Neural progenitor cell (in vitro differentiated cells): ENCODE results near the gene TRAPPC12. TPM values are rescaled to one million over a fixed set of nuclear protein-coding genes. Genes with fewer than 3 reads are reported as not detected.

Experiments
- DNase-seq: peaks from one replicate; pipeline ENCODE4 v3.0.0-alpha.2; 2016; ENCODE audit warnings: low spot score
- H2AFZ ChIP-seq: fragments of 200-600 bp; sonication (generic); replicated peaks from 2 replicates; pipeline ENCODE4 v1.6.1; 2016; ENCODE audit warnings: antibody characterized with exemption
- H3F3A ChIP-seq: fragments of 200-600 bp; sonication (generic); 2 replicates; pipeline ENCODE4 v1.6.1; 2016; ENCODE audit warnings: antibody characterized with exemption, low read depth
- H3K27ac ChIP-seq: fragments of 200-600 bp; sonication (generic); 2 replicates; pipeline ENCODE4 v1.5.1; 2016; ENCODE audit warnings: mild to moderate bottlenecking
- H3K27me3 ChIP-seq: fragments of 200-600 bp; sonication (generic); 2 replicates; pipeline ENCODE4 v1.6.1; 2016; ENCODE audit warnings: mild to moderate bottlenecking, moderate library complexity
- H3K36me3 ChIP-seq: fragments of 200-600 bp; sonication (generic); 2 replicates; pipeline ENCODE4 v1.5.1; 2016
- H3K4me1 ChIP-seq: fragments of 200-600 bp; sonication (generic); 2 replicates; pipeline ENCODE4 v1.6.1; 2016; ENCODE audit warnings: mixed run types
- H3K4me2 ChIP-seq: fragments of 200-600 bp; sonication (generic); 2 replicates; pipeline ENCODE4 v1.6.1; 2016
- H3K4me3 ChIP-seq: fragments of 200-600 bp; sonication (generic); 2 replicates; pipeline ENCODE4 v1.5.1; 2016
- H3K79me2 ChIP-seq: fragments of 200-600 bp; sonication (generic); 2 replicates; pipeline ENCODE4 v1.6.1; 2016; ENCODE audit warnings: low read depth
- H3K9ac ChIP-seq: fragments of 200-600 bp; sonication (generic); 2 replicates; pipeline ENCODE4 v1.6.1; 2016
- H3K9me3 ChIP-seq: fragments of 200-600 bp; sonication (generic); 2 replicates; pipeline ENCODE4 v1.5.1; 2016; ENCODE audit warnings: low read depth
- H4K20me1 ChIP-seq: fragments of 200-600 bp; sonication (generic); 2 replicates; pipeline ENCODE4 v1.6.1; 2016; ENCODE audit warnings: low read depth
- H3K27ac Mint-ChIP-seq: 3 replicates; pipeline ENCODE4 v1.8.0; 2021; ENCODE audit warnings: mixed read lengths
- H3K27me3 Mint-ChIP-seq: 2 replicates; pipeline ENCODE4 v1.8.0; 2022; ENCODE audit warnings: low read depth, mild to moderate bottlenecking, inconsistent platforms, moderate library complexity, mixed read lengths; ENCODE audit not compliant: insufficient read depth
- H3K36me3 Mint-ChIP-seq: 3 replicates; pipeline ENCODE4 v1.8.0; 2021; ENCODE audit warnings: mixed read lengths
- H3K4me1 Mint-ChIP-seq: 3 replicates; pipeline ENCODE4 v1.8.0; 2021; ENCODE audit warnings: mixed read lengths
- H3K4me3 Mint-ChIP-seq: 3 replicates; pipeline ENCODE4 v1.8.0; 2021; ENCODE audit warnings: mild to moderate bottlenecking, moderate library complexity, mixed read lengths
- H3K9me3 Mint-ChIP-seq: 3 replicates; pipeline ENCODE4 v1.8.0; 2020; ENCODE audit warnings: mixed read lengths
- CTCF ChIP-seq: fragments of 200-600 bp; sonication (generic); IDR thresholded peaks from 2 replicates; pipeline ENCODE4 v1.5.1; 2017; ENCODE audit warnings: antibody characterized with exemption, mild to moderate bottlenecking
- EZH2 ChIP-seq: fragments of 200-600 bp; sonication (generic); IDR thresholded peaks from 2 replicates; pipeline ENCODE4 v1.6.1; 2017; ENCODE audit warnings: antibody characterized with exemption, mild to moderate bottlenecking, moderate library complexity
- EZH2phosphoT487 ChIP-seq: fragments of 200-600 bp; sonication (generic); IDR thresholded peaks from 2 replicates; pipeline ENCODE4 v1.6.1; 2017; ENCODE audit warnings: antibody characterized with exemption
- total RNA-seq: library from RNA; depleted of rRNA; stranded (reverse); fragments of >200 nt; gene quantifications from 2 replicates; pipeline ENCODE4 v1.2.3, GENCODE V29; 2015; ENCODE audit warnings: low replicate concordance

Gene TRAPPC12
- total RNA-seq, 1 donor from 2014 or later: 59.5 TPM

GRCh38 chr2:3389193-3389592 lies 9.7 kb downstream of the TRAPPC12 start:
- Mint-ChIP-seq H3K27ac (no peak overlapping the region), H3K9me3 (peaks cover 4% of the 10 kb centered on the region), H3K27me3 (peaks cover 2% of the 10 kb centered on the region), H3K36me3 (peaks cover 42% of the 10 kb centered on the region), H3K4me1 (no peaks in the 10 kb centered on the region), H3K4me3 (no peak overlapping the region)
- no peaks in the 10 kb centered on the region for H3K36me3 ChIP-seq
- H3K27ac ChIP-seq: no peak overlapping the region
- H3K9ac ChIP-seq: no peak overlapping the region
- H4K20me1 ChIP-seq: peaks cover 2% of the 10 kb centered on the region
- DNase-seq: no peak
- H3K79me2 ChIP-seq: peaks cover 17% of the 10 kb centered on the region
- H3K4me2 ChIP-seq: no peak overlapping the region
- H3K4me3 ChIP-seq: no peak overlapping the region
- TF ChIP-seq EZH2 (no peak), CTCF (no peak), EZH2phosphoT487 (no peak)
- no peaks in the 10 kb centered on the region for H3K27me3 ChIP-seq
- no peaks in the 10 kb centered on the region for H3K9me3 ChIP-seq
- H3F3A ChIP-seq: no peaks in the 10 kb centered on the region
- H3K4me1 ChIP-seq: no peaks in the 10 kb centered on the region
- H2AFZ ChIP-seq: no peak overlapping the region

GRCh38 chr2:3390041-3390440 lies 10.5 kb downstream of the TRAPPC12 start:
- no peak for TF ChIP-seq EZH2phosphoT487
- no peak for TF ChIP-seq CTCF
- TF ChIP-seq EZH2: no peak
- H3K9ac ChIP-seq: no peak overlapping the region
- H3K27me3 ChIP-seq: no peaks in the 10 kb centered on the region
- Mint-ChIP-seq H3K4me3 (no peak overlapping the region), H3K36me3 (peaks cover 47% of the 10 kb centered on the region), H3K9me3 (peaks cover 10% of the 10 kb centered on the region), H3K4me1 (no peaks in the 10 kb centered on the region), H3K27me3 (peaks cover 2% of the 10 kb centered on the region), H3K27ac (no peak overlapping the region)
- no peak overlapping the region for H2AFZ ChIP-seq
- no peak overlapping the region for H3K4me3 ChIP-seq
- peaks cover 10% of the 10 kb centered on the region for H3K79me2 ChIP-seq
- H3K36me3 ChIP-seq: peaks cover 5% of the 10 kb centered on the region
- no peaks in the 10 kb centered on the region for H3K4me1 ChIP-seq
- DNase-seq: no peak
- no peak overlapping the region for H3K27ac ChIP-seq
- peaks cover 2% of the 10 kb centered on the region for H4K20me1 ChIP-seq
- no peaks in the 10 kb centered on the region for H3F3A ChIP-seq
- H3K4me2 ChIP-seq: no peak overlapping the region
- H3K9me3 ChIP-seq: no peaks in the 10 kb centered on the region

GRCh38 chr2:3392216-3392615 lies 12.7 kb downstream of the TRAPPC12 start:
- H3K27me3 Mint-ChIP-seq: peaks cover 4% of the 10 kb centered on the region
- no peak overlapping the region for H3K9ac ChIP-seq
- H3F3A ChIP-seq: no peaks in the 10 kb centered on the region
- peaks cover 13% of the 10 kb centered on the region for H3K9me3 ChIP-seq
- H3K27ac ChIP-seq: no peak overlapping the region
- H3K4me1 Mint-ChIP-seq: no peaks in the 10 kb centered on the region
- peaks cover 19% of the 10 kb centered on the region for H3K79me2 ChIP-seq
- peaks cover 22% of the 10 kb centered on the region for H3K36me3 ChIP-seq
- H3K4me3 Mint-ChIP-seq: no peak overlapping the region
- no peak overlapping the region for H3K4me3 ChIP-seq
- no peak for DNase-seq
- TF ChIP-seq EZH2: no peak
- no peak for TF ChIP-seq EZH2phosphoT487
- no peak for TF ChIP-seq CTCF
- H4K20me1 ChIP-seq: peaks cover 2% of the 10 kb centered on the region
- no peak overlapping the region for H2AFZ ChIP-seq
- H3K27ac Mint-ChIP-seq: no peak overlapping the region
- no peak overlapping the region for H3K4me2 ChIP-seq
- H3K27me3 ChIP-seq: no peaks in the 10 kb centered on the region
- H3K9me3 Mint-ChIP-seq: peaks cover 28% of the 10 kb centered on the region
- H3K4me1 ChIP-seq: no peaks in the 10 kb centered on the region
- peaks cover 61% of the 10 kb centered on the region for H3K36me3 Mint-ChIP-seq
